SK-N-SH (cell line): ENCODE results near the gene ASCL5.

ENCODE experiments used
- CHD2 ChIP-seq: fragments of 150-350 bp; IDR thresholded peaks from 2 replicates; pipeline ENCODE4 v1.6.1; 2018; ENCODE audit warnings: low read length; ENCODE audit not compliant: partially characterized antibody
- CTCF ChIP-seq: fragments of 200-600 bp; sonication (generic); IDR thresholded peaks from 2 replicates; pipeline ENCODE4 v1.6.1; 2017; ENCODE audit warnings: antibody characterized with exemption, mild to moderate bottlenecking, moderate library complexity
- JUND ChIP-seq: IDR thresholded peaks from 2 replicates; pipeline ENCODE4 v1.4.0; 2012
- MEF2A ChIP-seq: IDR thresholded peaks from 2 replicates; pipeline ENCODE4 v1.4.0; 2012; ENCODE audit warnings: low read depth, borderline replicate concordance
- MXI1 ChIP-seq: IDR thresholded peaks from 2 replicates; pipeline ENCODE4 v1.6.1; 2012; ENCODE audit warnings: mild to moderate bottlenecking, low read depth, low read length, improper control_type of control experiment
- POLR2AphosphoS5 ChIP-seq: IDR thresholded peaks from 2 replicates; pipeline ENCODE4 v1.6.1; 2012; ENCODE audit warnings: low read depth, low read length
- RAD21 ChIP-seq: IDR thresholded peaks from 2 replicates; pipeline ENCODE4 v1.6.1; 2012; ENCODE audit warnings: mild to moderate bottlenecking, low read length
- RFX5 ChIP-seq: IDR thresholded peaks from 2 replicates; pipeline ENCODE4 v1.6.1; 2012; ENCODE audit warnings: mild to moderate bottlenecking, improper control_type of control experiment, low read length
- SIN3A ChIP-seq: IDR thresholded peaks from 2 replicates; pipeline ENCODE4 v1.6.1; 2012; ENCODE audit warnings: low read depth, mild to moderate bottlenecking, low read length, moderate library complexity, borderline replicate concordance
- TAF1 ChIP-seq: IDR thresholded peaks from 2 replicates; pipeline ENCODE4 v1.6.1; 2012; ENCODE audit warnings: low read depth, mild to moderate bottlenecking, low read length, moderate library complexity, borderline replicate concordance
- TEAD4 ChIP-seq: IDR thresholded peaks from 2 replicates; pipeline ENCODE4 v1.4.0; 2012; ENCODE audit warnings: mild to moderate bottlenecking, borderline replicate concordance; ENCODE audit not compliant: insufficient read depth

- no peak for TF ChIP-seq TEAD4
- TF ChIP-seq JUND: no peak
- TF ChIP-seq SIN3A: no peak
- no peak for TF ChIP-seq TAF1
- no peak for TF ChIP-seq CHD2
- no peak for TF ChIP-seq MEF2A
- TF ChIP-seq POLR2AphosphoS5: no peak
- TF ChIP-seq RFX5: no peak
- TF ChIP-seq CTCF: no peak
- no peak for TF ChIP-seq MXI1
- no peak for TF ChIP-seq RAD21
These were observed 15.3 kb downstream of the ASCL5 start for GRCh38 chr1:201111672-201112071.
